Measurements from ENCODE around the gene ZSCAN9. TPM values are rescaled to one million over a fixed set of nuclear protein-coding genes. Genes with fewer than 3 reads are reported as not detected.

ZSCAN9 gene
- total and polyA plus RNA-seq, 2 of the 13 experiments (the other 11 are each of a cell fraction or from before 2014, with no cell fraction given), result 14.6 to 17.8 TPM

DNA sequence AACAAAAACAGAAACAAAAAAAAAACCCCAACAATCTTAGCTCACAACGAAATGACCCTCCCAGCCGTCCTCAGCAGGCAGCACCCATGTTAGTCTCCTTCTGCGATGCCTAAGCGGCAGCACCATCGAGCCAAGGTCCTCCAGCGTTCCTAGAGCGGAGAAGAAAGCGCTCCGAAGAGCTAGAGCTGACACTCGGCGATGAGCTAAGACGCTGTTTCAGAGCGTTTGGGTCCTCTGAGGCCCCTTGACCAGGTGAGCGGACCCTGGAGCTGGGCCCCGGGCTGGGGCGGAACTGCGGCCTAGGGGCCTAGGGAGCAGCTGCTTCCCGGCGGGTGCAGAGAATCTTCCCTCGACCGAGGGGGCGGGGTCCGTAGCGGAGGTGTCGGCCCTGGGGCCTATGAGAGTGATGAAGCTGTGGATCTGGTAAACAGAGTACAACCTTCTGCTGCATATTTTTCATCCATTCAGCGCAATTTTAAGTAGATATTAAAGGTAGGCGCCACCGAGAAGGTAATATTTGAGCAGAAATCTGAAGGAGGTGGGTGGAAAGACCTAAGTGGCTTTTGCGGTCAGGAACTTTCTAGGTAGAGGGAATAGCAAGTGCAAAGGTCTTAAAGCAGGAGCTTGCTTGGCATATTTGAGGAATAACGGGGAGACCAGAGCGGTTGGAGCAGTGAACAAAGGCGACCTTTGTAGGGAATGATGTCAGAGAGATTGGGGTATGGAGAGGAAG lies 42.1 kb downstream of the ZSCAN9 start, which contains the start of gene ZSCAN26 (continued):
- TF ChIP-seq, protein P1, sequence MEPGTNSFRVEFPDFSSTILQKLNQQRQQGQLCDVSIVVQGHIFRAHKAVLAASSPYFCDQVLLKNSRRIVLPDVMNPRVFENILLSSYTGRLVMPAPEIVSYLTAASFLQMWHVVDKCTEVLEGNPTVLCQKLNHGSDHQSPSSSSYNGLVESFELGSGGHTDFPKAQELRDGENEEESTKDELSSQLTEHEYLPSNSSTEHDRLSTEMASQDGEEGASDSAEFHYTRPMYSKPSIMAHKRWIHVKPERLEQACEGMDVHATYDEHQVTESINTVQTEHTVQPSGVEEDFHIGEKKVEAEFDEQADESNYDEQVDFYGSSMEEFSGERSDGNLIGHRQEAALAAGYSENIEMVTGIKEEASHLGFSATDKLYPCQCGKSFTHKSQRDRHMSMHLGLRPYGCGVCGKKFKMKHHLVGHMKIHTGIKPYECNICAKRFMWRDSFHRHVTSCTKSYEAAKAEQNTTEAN (CRISPR knock-in tag; conservative IDR thresholded peaks at IDR 0.05), result peak; percentile 71; the same call in 1 of the 2 replicates
- TF ChIP-seq CREB1 (IDR thresholded peaks at IDR 0.05) (no peak), CREB1 (CRISPR knock-in tag; IDR thresholded peaks at IDR 0.05) (peak; percentile 81), ZNF607 (CRISPR knock-in tag; IDR thresholded peaks at IDR 0.05; ENCODE audit: borderline replicate concordance) (peak; percentile 88), PCBP1 (IDR thresholded peaks at IDR 0.05; ENCODE audit: borderline replicate concordance, low read depth, low read length) (no peak), ZMYM2 (CRISPR knock-in tag; IDR thresholded peaks at IDR 0.05) (0 out of 2 replicates have a peak, but pooled peaks have one; percentile 44), REL (CRISPR knock-in tag; conservative IDR thresholded peaks at IDR 0.05) (no peak), ZNF367 (CRISPR knock-in tag; IDR thresholded peaks at IDR 0.05; ENCODE audit: borderline replicate concordance) (no peak; the same call in 1 of the 2 replicates)
- TF ChIP-seq, protein P2, sequence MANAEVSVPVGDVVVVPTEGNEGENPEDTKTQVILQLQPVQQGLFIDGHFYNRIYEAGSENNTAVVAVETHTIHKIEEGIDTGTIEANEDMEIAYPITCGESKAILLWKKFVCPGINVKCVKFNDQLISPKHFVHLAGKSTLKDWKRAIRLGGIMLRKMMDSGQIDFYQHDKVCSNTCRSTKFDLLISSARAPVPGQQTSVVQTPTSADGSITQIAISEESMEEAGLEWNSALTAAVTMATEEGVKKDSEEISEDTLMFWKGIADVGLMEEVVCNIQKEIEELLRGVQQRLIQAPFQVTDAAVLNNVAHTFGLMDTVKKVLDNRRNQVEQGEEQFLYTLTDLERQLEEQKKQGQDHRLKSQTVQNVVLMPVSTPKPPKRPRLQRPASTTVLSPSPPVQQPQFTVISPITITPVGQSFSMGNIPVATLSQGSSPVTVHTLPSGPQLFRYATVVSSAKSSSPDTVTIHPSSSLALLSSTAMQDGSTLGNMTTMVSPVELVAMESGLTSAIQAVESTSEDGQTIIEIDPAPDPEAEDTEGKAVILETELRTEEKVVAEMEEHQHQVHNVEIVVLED (CRISPR knock-in tag; IDR thresholded peaks at IDR 0.05; ENCODE audit: borderline replicate concordance), result peak; percentile 72
- TF ChIP-seq, protein P3, sequence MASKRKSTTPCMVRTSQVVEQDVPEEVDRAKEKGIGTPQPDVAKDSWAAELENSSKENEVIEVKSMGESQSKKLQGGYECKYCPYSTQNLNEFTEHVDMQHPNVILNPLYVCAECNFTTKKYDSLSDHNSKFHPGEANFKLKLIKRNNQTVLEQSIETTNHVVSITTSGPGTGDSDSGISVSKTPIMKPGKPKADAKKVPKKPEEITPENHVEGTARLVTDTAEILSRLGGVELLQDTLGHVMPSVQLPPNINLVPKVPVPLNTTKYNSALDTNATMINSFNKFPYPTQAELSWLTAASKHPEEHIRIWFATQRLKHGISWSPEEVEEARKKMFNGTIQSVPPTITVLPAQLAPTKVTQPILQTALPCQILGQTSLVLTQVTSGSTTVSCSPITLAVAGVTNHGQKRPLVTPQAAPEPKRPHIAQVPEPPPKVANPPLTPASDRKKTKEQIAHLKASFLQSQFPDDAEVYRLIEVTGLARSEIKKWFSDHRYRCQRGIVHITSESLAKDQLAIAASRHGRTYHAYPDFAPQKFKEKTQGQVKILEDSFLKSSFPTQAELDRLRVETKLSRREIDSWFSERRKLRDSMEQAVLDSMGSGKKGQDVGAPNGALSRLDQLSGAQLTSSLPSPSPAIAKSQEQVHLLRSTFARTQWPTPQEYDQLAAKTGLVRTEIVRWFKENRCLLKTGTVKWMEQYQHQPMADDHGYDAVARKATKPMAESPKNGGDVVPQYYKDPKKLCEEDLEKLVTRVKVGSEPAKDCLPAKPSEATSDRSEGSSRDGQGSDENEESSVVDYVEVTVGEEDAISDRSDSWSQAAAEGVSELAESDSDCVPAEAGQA (IDR thresholded peaks at IDR 0.05; ENCODE audit: low read depth), result no peak; the same call in 1 of the 2 replicates
- TF ChIP-seq, protein P3 (CRISPR knock-in tag; IDR thresholded peaks at IDR 0.05; ENCODE audit: borderline replicate concordance), result peak; percentile 73; the same call in 1 of the 2 replicates
- TF ChIP-seq, protein P4, sequence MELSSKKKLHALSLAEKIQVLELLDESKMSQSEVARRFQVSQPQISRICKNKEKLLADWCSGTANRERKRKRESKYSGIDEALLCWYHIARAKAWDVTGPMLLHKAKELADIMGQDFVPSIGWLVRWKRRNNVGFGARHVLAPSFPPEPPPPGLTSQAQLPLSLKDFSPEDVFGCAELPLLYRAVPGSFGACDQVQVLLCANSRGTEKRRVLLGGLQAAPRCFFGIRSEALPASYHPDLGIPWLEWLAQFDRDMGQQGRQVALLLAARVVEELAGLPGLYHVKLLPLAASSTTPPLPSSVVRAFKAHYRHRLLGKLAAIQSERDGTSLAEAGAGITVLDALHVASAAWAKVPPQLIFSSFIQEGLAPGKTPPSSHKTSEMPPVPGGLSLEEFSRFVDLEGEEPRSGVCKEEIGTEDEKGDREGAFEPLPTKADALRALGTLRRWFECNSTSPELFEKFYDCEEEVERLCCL (CRISPR knock-in tag; IDR thresholded peaks at IDR 0.05; ENCODE audit: borderline replicate concordance), result peak; percentile 75; the same call in 1 of the 2 replicates
- TF ChIP-seq, protein P5, sequence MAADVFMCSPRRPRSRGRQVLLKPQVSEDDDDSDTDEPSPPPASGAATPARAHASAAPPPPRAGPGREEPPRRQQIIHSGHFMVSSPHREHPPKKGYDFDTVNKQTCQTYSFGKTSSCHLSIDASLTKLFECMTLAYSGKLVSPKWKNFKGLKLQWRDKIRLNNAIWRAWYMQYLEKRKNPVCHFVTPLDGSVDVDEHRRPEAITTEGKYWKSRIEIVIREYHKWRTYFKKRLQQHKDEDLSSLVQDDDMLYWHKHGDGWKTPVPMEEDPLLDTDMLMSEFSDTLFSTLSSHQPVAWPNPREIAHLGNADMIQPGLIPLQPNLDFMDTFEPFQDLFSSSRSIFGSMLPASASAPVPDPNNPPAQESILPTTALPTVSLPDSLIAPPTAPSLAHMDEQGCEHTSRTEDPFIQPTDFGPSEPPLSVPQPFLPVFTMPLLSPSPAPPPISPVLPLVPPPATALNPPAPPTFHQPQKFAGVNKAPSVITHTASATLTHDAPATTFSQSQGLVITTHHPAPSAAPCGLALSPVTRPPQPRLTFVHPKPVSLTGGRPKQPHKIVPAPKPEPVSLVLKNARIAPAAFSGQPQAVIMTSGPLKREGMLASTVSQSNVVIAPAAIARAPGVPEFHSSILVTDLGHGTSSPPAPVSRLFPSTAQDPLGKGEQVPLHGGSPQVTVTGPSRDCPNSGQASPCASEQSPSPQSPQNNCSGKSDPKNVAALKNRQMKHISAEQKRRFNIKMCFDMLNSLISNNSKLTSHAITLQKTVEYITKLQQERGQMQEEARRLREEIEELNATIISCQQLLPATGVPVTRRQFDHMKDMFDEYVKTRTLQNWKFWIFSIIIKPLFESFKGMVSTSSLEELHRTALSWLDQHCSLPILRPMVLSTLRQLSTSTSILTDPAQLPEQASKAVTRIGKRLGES (CRISPR knock-in tag; IDR thresholded peaks at IDR 0.05; ENCODE audit: borderline replicate concordance), result no peak
- TF ChIP-seq, protein P6, sequence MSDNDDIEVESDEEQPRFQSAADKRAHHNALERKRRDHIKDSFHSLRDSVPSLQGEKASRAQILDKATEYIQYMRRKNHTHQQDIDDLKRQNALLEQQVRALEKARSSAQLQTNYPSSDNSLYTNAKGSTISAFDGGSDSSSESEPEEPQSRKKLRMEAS (IDR thresholded peaks at IDR 0.05), result peak; percentile 53; the same call in 1 of the 2 replicates
